ENCODE data around the gene BGN.

DNA sequence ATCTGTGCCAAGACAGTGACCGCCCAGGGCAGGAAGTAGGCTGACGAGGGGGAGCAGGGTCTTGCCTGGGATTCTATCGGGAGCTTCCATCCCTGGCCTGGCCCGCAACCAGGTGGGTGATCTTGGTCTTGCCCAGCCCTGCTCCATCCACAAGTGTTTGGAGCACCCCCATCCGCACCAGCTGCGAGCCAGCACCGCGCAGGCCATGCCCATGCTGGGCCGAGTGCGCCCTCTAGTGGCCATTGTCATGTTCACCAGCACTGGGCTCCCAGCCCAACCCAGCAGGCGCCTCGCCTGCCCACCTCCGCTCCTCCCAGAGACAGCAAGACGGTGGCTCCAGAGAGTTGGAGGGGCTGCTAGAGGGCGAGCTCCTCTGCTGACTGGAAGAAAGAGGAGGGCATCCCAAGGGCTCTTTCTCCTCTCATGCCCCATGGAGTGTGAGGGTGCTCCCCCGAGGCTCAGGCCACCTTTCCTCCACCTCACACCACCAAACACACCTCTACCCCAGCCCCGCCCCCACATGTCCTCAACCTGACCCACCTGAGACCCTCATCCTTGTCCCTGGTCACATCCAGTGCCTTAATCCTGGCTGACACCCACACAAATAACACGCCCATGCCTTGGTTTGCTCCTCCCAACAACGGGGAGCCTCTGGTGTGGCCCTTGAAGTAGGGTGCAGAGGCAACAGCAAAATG is 12.9 kb downstream of the BGN start:
- TF ChIP-seq POLR2A (IDR thresholded peaks at IDR 0.05) (no peak), CTCF (IDR thresholded peaks at IDR 0.05) (peak; percentile 76 to 82 (median 76)), POLR2AphosphoS5 (IDR thresholded peaks at IDR 0.05) (no peak)
